Measurements from ENCODE around the gene DONSON.

DONSON gene

DNA sequence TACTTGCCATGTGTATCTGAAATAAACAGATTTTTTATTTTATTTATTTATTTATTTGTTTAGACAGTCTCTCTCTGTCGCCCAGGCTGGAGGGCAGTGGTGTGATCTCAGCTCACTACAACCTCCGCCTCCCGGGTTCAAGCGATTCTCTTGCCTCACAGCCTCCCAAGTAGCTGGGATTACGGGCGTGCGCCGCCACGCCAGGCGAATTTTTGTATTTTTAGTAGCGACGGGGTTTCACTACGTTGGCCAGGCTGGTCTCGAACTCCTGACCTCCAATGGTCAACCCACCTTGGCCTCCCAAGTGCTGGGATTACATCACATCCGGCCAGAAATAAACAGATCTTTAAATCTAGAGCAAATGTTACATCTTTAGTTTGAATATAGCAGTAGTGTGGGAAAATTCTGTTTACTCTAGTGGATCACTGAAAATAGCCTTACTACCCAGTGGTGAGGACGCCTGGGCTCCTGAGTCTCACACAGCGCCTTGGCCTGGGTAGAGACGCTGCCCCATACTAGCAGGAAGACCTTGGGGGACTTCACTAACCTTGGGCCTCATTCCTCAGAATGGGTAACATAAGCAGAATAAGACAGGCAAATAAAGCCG, 47.3 kb downstream of the DONSON start:
- DNase-seq (ENCODE audit: low spot score): peak; percentile 31

DNA sequence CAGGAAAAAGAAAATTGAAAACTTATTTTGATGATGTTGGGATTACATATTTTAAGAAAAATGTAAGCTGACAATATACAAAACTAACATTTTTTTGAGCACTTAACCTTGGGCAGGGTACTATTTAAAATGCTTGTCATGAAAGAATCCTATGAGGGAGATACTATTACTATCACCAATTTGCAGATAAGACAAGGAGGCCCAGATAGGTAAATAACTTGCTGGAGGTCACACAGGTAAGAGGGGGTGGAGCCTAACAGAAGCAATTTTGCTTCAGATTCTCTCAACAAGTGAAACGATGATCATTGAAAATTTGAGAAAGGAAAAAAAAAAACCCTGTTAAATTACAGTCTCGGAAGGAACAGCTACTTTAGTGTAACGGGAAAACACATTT, 47.8 kb downstream of the DONSON start:
- no peak for DNase-seq (ENCODE audit: low spot score)

DNA sequence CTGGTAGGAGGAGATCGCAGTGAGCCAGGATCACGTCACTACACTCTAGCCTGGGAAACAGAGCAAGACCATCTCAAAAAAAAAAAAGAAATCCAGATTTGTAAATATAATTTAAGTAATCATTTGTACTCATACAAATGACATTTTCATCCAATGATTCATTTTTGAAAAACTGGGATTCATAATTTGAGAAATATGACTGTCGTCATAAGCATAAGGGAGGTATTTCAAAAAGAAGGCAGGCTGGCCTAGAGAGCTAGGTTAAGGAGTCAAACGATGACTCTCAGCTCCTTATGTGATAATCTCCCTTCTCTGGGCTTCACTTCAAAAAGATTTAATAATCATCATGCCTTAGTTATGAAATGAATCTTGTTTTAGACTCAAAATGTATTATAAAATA, 48.9 kb downstream of the DONSON start:
- DNase-seq (ENCODE audit: low spot score): no peak

DNA sequence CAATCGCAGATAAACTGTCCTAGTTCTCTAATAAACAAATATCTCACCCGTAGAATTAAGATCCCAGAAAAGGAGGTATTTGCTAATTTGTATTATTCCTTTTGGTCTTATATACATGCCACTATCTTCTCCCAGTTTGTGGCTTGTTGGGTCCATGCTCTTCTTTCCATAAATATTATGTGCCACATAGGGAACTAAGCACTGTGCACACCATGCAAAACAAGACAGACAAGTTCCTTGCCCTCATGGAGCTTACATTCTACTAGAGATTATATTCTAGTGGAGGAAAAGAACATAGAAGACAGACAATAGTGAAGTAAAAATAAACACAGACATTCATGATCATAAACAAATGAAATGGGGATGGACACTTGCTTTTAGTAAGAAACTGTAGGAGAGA, 51.3 kb downstream of the DONSON start:
- DNase-seq (ENCODE audit: low spot score): no peak

DNA sequence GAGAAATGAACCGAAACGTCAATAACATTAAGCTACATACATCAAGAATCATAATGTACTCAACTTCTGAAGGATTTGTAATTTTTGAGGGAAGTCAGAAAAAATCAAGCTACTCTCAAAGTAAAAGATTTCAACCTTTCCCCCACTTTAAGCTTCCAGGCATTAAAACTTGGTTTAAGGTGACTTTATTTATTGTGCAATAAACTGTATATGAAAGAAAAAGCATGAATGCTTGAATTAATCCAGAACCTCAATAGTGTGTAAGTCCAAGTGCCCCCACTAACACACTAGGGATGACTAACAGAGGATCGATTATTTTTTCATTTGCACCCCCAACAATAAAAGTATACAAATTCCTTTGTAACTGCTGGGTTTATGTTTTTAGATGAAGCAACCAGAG, 57.5 kb downstream of the DONSON start:
- DNase-seq (ENCODE audit: low spot score): no peak

Measured in hematopoietic multipotent progenitor cell treated with erythropoietin and hydrocortisone succinate and interleukin-3 and kit ligand, for 15 days (in vitro differentiated cells).